ENCODE results near the gene PLCD3. TPM values are rescaled to one million over a fixed set of nuclear protein-coding genes. Genes with fewer than 3 reads are reported as not detected.

Gene PLCD3
- total and polyA plus RNA-seq, 2 of the 13 experiments (the other 11 are each of a cell fraction or from before 2014, with no cell fraction given), result 11.3 to 39.1 TPM

DNA sequence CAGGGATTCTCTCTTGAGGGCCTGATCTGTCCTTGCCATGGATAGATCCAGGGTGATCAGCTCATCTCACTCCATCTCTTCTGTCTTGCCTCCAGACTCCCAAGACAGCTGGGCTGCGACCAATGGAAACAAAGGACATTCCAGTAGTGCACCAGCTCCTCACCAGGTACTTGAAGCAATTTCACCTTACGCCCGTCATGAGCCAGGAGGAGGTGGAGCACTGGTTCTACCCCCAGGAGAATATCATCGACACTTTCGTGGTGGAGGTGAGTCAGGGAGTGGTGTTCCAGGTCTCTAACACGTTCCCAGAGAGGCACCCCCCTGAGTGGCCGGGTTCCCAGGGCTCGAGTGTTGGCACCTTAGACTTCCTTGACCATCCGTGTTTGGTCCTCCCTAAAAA, 29.5 kb downstream of the PLCD3 start (continued):
- TF ChIP-seq UBTF (CRISPR knock-in tag; IDR thresholded peaks at IDR 0.05) (no peak), ZHX2 (IDR thresholded peaks at IDR 0.05; ENCODE audit: low read depth) (no peak), ZHX2 (CRISPR knock-in tag; IDR thresholded peaks at IDR 0.05; ENCODE audit: borderline replicate concordance) (no peak), ZMYM4 (CRISPR knock-in tag; IDR thresholded peaks at IDR 0.05) (no peak), ZNF225 (CRISPR knock-in tag; IDR thresholded peaks at IDR 0.05) (0 out of 2 replicates have a peak, but pooled peaks have one; percentile 35), PBX2 (CRISPR knock-in tag; IDR thresholded peaks at IDR 0.05) (0 out of 2 replicates have a peak, but pooled peaks have one; percentile 4), ZNF549 (CRISPR knock-in tag; IDR thresholded peaks at IDR 0.05) (no peak), ARNT2 (CRISPR knock-in tag; IDR thresholded peaks at IDR 0.05; ENCODE audit: low read depth) (no peak), ZNF747 (CRISPR knock-in tag; IDR thresholded peaks at IDR 0.05; ENCODE audit: borderline replicate concordance) (no peak), FOXO4 (CRISPR knock-in tag; conservative IDR thresholded peaks at IDR 0.05) (no peak), ZNF567 (CRISPR knock-in tag; IDR thresholded peaks at IDR 0.05; ENCODE audit: borderline replicate concordance) (no peak)
